Loucy (cell line): ENCODE results near the gene BCAP29.

Experiments
- CTCF ChIP-seq: fragments of 200-600 bp; sonication (generic); conservative IDR thresholded peaks from 2 replicates; pipeline ENCODE4 v1.5.1; 2014; ENCODE audit warnings: mild to moderate bottlenecking, antibody characterized with exemption, low read length
- EZH2phosphoT487 ChIP-seq: fragments of 200-600 bp; IDR thresholded peaks from 2 replicates; pipeline ENCODE4 v1.6.1; 2018; ENCODE audit warnings: antibody characterized with exemption, mild to moderate bottlenecking, moderate library complexity, borderline replicate concordance

GRCh38 chr7:107551936-107552335, 28.1 kb upstream of the BCAP29 start:
- TF ChIP-seq CTCF (no peak), EZH2phosphoT487 (no peak)
